LNCaP clone FGC (cell line): ENCODE results near the gene STRN.

ENCODE experiments used
- DNase-seq: peaks from one replicate; pipeline ENCODE4 v3.0.0-alpha.2; 2011; ENCODE audit warnings: low read depth
- H3K4me3 ChIP-seq: 2 replicates; pipeline ENCODE4 v1.5.1; 2011; ENCODE audit warnings: mild to moderate bottlenecking, low read depth, low read length, control low read depth
- TF ChIP-seq, protein P1 (sequence below): IDR thresholded peaks from 2 replicates; pipeline ENCODE4 v1.5.1; 2012; ENCODE audit warnings: mild to moderate bottlenecking; ENCODE audit not compliant: control insufficient read depth, insufficient read depth; ENCODE audit errors: extremely low read depth

Gene STRN

DNA sequence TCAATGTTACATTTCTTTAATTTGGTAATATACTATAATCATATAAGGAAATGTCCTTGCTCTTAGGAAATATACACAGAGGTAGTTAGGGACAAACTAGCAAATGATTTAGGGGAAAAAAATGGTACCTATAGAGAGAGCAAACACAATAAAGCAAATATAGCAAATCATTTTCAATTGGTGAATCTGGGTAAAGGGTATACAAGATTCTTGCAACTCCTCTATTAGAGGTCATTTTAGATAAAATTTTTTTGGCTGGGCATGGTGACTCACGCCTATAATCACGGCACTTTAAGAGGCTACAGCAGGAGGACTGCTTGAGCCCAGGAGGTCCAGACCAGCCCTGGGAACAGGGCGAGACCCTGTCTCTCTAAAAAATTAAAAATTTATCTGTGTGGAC lies 44.4 kb downstream of the STRN start:
- H3K4me3 ChIP-seq: no peak overlapping the region
- TF ChIP-seq, protein P1, sequence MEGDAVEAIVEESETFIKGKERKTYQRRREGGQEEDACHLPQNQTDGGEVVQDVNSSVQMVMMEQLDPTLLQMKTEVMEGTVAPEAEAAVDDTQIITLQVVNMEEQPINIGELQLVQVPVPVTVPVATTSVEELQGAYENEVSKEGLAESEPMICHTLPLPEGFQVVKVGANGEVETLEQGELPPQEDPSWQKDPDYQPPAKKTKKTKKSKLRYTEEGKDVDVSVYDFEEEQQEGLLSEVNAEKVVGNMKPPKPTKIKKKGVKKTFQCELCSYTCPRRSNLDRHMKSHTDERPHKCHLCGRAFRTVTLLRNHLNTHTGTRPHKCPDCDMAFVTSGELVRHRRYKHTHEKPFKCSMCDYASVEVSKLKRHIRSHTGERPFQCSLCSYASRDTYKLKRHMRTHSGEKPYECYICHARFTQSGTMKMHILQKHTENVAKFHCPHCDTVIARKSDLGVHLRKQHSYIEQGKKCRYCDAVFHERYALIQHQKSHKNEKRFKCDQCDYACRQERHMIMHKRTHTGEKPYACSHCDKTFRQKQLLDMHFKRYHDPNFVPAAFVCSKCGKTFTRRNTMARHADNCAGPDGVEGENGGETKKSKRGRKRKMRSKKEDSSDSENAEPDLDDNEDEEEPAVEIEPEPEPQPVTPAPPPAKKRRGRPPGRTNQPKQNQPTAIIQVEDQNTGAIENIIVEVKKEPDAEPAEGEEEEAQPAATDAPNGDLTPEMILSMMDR: no peak

DNA sequence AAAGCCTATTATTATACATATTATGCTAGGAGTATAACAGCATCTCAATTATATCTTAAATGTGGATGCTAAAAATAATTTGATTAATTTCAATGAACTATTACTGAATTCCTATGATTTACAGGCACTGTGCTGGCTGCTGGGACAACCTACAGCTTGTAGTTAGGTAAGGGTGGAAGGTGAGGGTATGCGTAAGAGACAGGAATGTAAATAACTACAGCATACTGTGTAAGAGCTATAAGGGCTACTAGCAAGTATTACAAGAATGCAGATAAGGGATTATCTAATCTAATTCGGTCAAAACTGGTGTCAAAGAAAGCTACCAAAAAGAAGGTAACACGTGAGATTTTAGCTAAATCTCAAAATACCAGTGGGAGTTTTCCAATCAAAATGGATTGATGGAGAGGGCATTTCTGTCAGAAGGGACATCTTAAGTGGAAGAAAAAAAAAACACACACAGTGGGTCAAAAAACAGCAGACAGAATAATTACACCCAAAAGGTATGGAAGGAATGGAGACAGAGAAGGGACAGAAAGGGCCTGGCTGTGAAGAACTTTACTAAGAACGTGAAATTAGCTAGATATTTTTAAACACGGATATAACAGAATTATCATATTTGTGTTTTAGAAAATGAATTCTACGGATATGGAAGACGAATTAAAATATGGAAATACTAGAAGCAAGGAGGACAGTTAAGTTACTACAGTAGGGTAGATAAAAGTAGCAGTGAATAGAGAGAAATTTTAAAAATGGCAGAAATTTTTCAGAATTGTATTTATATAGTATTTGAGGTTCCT lies 47.1 kb downstream of the STRN start:
- DNase-seq: no peak
- no peak overlapping the region for H3K4me3 ChIP-seq
- TF ChIP-seq, protein P1: no peak

More for the DNA sequence above, 44.4 kb downstream of the STRN start:
- no peak for DNase-seq

DNA sequence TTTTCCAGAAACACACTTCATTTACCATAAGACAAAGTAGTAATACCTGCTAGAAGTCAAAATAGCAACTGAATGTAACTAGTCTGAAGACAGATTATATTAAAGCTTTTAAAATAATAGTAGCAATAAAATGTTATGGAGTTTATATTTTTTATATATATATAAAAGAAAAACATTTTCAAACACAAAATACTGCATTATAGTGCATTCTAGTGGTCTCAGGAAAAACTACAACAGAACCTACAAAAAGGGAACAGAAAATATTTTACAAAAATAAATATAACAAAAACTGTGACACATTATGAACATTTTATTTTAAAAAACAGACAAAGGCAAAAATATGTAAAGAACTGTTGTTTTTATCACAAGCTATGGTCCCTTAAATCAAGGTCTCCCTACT lies 48.0 kb downstream of the STRN start:
- H3K4me3 ChIP-seq: no peak overlapping the region
- TF ChIP-seq, protein P1: no peak
- no peak for DNase-seq

DNA sequence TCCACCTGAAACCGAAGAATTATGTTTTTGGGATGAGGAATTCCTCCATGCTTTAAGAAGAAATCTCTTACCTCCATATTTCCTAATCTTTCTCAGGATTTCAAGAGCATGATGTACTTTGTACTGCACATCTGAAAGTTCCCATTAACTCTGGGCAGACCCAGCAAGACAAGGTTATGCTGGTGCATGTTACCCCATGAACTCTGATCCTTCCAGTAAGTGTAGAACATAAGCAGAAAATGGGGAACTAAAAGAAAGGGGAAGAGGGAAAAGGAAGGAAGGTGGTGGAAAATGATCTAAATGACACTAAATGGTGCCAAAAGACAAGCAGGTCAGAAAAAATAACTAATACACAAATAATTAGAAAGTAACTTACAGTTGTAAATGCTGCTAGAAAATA lies 50.7 kb downstream of the STRN start:
- no peak for DNase-seq
- TF ChIP-seq, protein P1: no peak
- no peak overlapping the region for H3K4me3 ChIP-seq

DNA sequence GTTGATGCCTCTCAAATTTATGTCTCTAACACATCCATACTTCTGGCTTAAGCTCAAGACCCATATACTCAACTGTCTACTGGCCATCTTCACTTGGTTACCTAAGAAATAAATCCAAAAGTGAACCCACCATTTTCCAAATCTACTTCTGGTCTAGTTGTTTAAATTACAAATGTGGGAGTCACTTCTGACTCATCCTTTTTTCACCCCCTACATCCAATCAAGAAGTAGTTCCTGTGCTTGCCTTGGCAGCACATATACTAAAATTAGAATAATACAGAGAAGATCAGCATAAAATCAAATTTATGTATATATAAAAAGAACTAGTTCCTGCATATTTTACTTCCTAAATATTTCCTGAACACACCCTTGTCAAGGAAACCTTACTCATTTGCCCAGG lies 53.6 kb downstream of the STRN start:
- no peak overlapping the region for H3K4me3 ChIP-seq
- TF ChIP-seq, protein P1: no peak
- DNase-seq: no peak

DNA sequence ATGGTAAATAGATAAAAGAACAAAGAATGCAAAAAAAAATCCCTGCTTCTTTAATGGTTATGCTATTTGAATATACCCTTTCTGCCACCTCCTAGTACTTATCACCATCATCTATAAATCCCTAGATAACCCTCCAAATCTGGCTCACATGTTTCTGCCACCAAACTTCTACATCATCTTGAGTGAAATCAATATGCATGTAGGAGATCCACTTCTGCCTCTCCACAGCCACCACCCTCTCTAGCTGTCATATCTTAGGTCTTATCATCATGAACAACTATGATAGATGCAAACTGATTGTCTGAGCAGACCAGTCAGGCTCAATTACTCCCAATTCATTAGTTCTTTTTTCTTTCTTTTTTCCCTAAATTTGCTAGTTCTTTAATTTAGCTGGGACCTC lies 55.3 kb downstream of the STRN start:
- TF ChIP-seq, protein P1: no peak
- DNase-seq: no peak
- H3K4me3 ChIP-seq: no peak overlapping the region

DNA sequence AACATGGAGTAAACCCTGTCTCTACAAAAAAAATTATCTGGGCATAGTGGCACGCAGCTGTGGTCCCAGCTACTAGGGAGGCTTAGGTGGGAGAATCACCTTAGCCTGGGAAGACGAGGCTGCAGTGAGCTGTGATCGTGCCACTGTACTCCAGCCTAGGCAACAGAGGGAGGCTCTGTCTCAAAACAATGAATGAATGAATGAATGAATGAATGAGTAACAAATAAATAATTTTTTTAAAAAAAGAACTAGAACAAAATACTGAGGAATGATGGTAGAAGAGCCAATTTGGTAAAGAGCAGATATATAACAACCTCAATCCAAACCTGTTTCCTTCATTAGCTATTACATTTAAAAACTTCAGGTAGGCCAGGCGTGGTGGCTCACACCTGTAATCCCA lies 60.1 kb downstream of the STRN start:
- TF ChIP-seq, protein P1: no peak
- no peak for DNase-seq

More for the DNA sequence above, 60.1 kb downstream of the STRN start:
- H3K4me3 ChIP-seq: no peak overlapping the region
